K562 (cell line): ENCODE results near the gene UAP1. TPM values are rescaled to one million over a fixed set of nuclear protein-coding genes. Genes with fewer than 3 reads are reported as not detected.

Source experiments
- CBX1 ChIP-seq: sonication (generic); IDR thresholded peaks from 2 replicates; pipeline ENCODE4 v1.6.1; 2016; ENCODE audit warnings: antibody characterized with exemption, low read depth, mild to moderate bottlenecking
- CEBPB ChIP-seq: fragments of 450-650 bp; IDR thresholded peaks from 2 replicates; pipeline ENCODE4 v1.6.1; 2016; ENCODE audit warnings: missing genetic modification characterization, missing compliant biosample characterization
- DMBX1 ChIP-seq: fragments of 250-450 bp; sonication (Bioruptor Pico); IDR thresholded peaks from 2 replicates; pipeline ENCODE4 v1.8.0; 2022; ENCODE audit warnings: inconsistent platforms, mild to moderate bottlenecking, moderate library complexity, borderline replicate concordance
- DPF2 ChIP-seq: fragments of 450-650 bp; IDR thresholded peaks from 2 replicates; pipeline ENCODE4 v1.6.1; 2016
- FOXA3 ChIP-seq, 2 experiments: fragments of 450-650 bp in 1 of 2; sonication (generic) in 1 of 2; formaldehyde crosslinking; IDR thresholded peaks in 1 of 2; conservative IDR thresholded peaks in 1 of 2; 2 replicates each; pipeline versions ENCODE4 v1.4.0 to v1.8.0; 2020 to 2022; ENCODE audit warnings: mild to moderate bottlenecking in 2 of 2, missing genetic modification reagents in 1 of 2
- FOXP1 ChIP-seq: sonication (generic); formaldehyde crosslinking; IDR thresholded peaks from 2 replicates; pipeline ENCODE4 v1.8.0; 2022; ENCODE audit warnings: mild to moderate bottlenecking, missing genetic modification reagents
- TOE1 ChIP-seq, 2 experiments: fragments of 450-650 bp in 1 of 2; sonication (generic) in 1 of 2; formaldehyde crosslinking in 1 of 2; IDR thresholded peaks; 2 replicates each; pipeline versions ENCODE4 v1.7.1 to v1.8.0; 2016 to 2022; ENCODE audit warnings: borderline replicate concordance in 2 of 2, mild to moderate bottlenecking in 2 of 2, antibody characterized with exemption in 1 of 2, inconsistent platforms in 1 of 2, low read depth in 1 of 2, missing genetic modification reagents in 1 of 2, moderate library complexity in 1 of 2
- TRIM24 ChIP-seq, 2 experiments: fragments of 450-650 bp; IDR thresholded peaks; 2 replicates each; pipeline ENCODE4 v1.6.1; 2016
- YY1 ChIP-seq, 3 experiments: IDR thresholded peaks; 2 replicates each; pipeline ENCODE4 v1.6.1; 2011; ENCODE audit warnings: low read length in 2 of 3, mild to moderate bottlenecking in 2 of 3, moderate library complexity in 2 of 3, borderline replicate concordance in 1 of 3, control low read depth in 1 of 3, low read depth in 1 of 3; ENCODE audit not compliant: insufficient read depth in 3 of 3, insufficient replicate concordance in 2 of 3, control insufficient read depth in 1 of 3, insufficient read length in 1 of 3; ENCODE audit errors: extremely low read depth in 1 of 3
- ZNF282 ChIP-seq: sonication (generic); formaldehyde crosslinking; IDR thresholded peaks from 2 replicates; pipeline ENCODE4 v1.8.1; 2023; ENCODE audit warnings: missing genetic modification reagents
- ZNF644 ChIP-seq: fragments of 200-800 bp; sonication (Bioruptor generic); IDR thresholded peaks from 2 replicates; pipeline ENCODE4 v1.6.1; 2016; ENCODE audit warnings: low read depth, missing genetic modification characterization, missing compliant biosample characterization
- polyA plus RNA-seq, 8 experiments: library from polyadenylated mRNA; depleted of rRNA in 4 of 8; stranded (reverse) in 5 of 8; unstranded in 3 of 8; fragments of >200 nt; fragmentation: Nextera tagmentation in 2 of 8; fragmentation: Illumina TruSeq in 1 of 8; extraction: Ambion mirVana in 2 of 8; extraction: Trizol in 1 of 8; gene quantifications; 2 replicates each; pipeline versions ENCODE4 v1.2.1 to v1.2.3, GENCODE V29; 2011 to 2014; ENCODE audit warnings: inconsistent platforms in 1 of 8, missing spikeins in 1 of 8
- total RNA-seq, 7 experiments: library from RNA; depleted of rRNA in 6 of 7; stranded (reverse); fragments of >200 nt in 6 of 7; fragmentation: Illumina TruSeq in 2 of 7; extraction: Trizol in 2 of 7; gene quantifications; 2 replicates each; pipeline versions ENCODE4 v1.2.1 to v1.2.3, GENCODE V29; 2011 to 2021; ENCODE audit warnings: low replicate concordance in 1 of 7
- TF ChIP-seq, protein P1 (sequence below): sonication (generic); formaldehyde crosslinking; IDR thresholded peaks from 2 replicates; pipeline ENCODE4 v1.8.0; 2023; ENCODE audit warnings: mild to moderate bottlenecking, missing genetic modification reagents
- TF ChIP-seq, protein P2 (sequence below): fragments of 450-650 bp; IDR thresholded peaks from 2 replicates; pipeline ENCODE4 v1.6.1; 2016; ENCODE audit warnings: mild to moderate bottlenecking
- TF ChIP-seq, protein P3 (sequence below), 2 experiments: fragments of 450-650 bp in 1 of 2; sonication (generic) in 1 of 2; formaldehyde crosslinking; conservative IDR thresholded peaks; 2 replicates each; pipeline versions ENCODE4 v1.4.0 to v1.8.1; 2020 to 2022; ENCODE audit warnings: mild to moderate bottlenecking in 1 of 2, missing genetic modification reagents in 1 of 2

Gene UAP1
- total and polyA plus RNA-seq, 9 of the 15 experiments (the other 6 are each of a cell fraction or from before 2014, with no cell fraction given), result 182 to 317 (median 213) TPM

DNA sequence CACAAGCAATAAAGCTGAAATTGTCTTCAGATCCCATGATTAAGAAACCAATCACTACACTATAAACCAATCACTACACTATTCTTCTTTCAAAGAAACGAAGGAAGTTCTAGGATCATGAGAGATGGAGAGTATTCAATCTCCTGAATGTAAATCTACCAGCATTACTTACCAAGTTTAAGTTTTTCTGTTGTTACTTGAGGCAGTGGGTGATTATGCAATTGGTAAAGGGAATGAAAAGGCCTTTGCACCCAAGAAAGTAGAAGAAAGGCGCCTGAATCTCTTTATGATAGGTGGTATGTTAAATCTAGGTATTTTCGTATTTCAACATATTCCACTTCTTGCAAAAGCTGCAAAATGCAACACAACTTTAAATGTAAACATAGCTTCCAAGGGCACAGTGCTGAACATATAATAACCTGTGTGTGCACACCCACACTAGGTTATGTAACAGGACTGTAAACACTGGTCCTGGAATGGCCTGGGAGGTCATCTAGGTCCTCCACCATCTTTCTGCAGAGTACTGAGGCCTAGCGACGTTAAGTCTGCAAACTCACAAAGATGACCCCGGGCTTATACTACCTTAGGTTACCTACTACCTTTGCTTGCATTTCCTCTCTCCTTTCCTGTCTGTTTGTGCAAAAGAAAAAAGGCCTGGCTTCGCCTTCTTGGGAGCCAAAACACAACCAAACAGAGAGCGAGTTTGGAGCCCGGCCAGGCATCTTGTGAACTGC lies 1.1 kb upstream of the UAP1 start (continued):
- TF ChIP-seq FOXP1 (CRISPR knock-in tag) (no peak), ZNF644 (tag) (0 out of 2 replicates have a peak, but pooled peaks have one; percentile 51), CBX1 (no peak), CEBPB (tag) (peak; percentile 90), DPF2 (0 out of 2 replicates have a peak, but pooled peaks have one; percentile 7), TRIM24 (IDR thresholded peaks at IDR 0.05) (0 out of 4 replicates have a peak, but pooled peaks of 1 of the 2 experiments have one; percentile 7), YY1 (IDR thresholded peaks at IDR 0.05; ENCODE audit: borderline replicate concordance in 1 of 3, control insufficient read depth in 1 of 3, extremely low read depth in 1 of 3, insufficient read depth in 3 of 3, insufficient read length in 1 of 3, insufficient replicate concordance in 2 of 3, low read depth in 1 of 3, low read length in 2 of 3) (peak in 2 of 3 experiments; percentile 3 to 58), DMBX1 (CRISPR knock-in tag) (no peak), FOXA3 (CRISPR knock-in tag; conservative IDR thresholded peaks at IDR 0.05 in 1 of 2, IDR thresholded peaks at IDR 0.05 in 1 of 2) (peak in 1 of 2 experiments; percentile 64; a peak in 1 of 4 replicates), TOE1 (IDR thresholded peaks at IDR 0.05; ENCODE audit: borderline replicate concordance) (0 out of 2 replicates have a peak, but pooled peaks have one; percentile 17), TOE1 (CRISPR knock-in tag; IDR thresholded peaks at IDR 0.05; ENCODE audit: borderline replicate concordance, low read depth) (no peak), ZNF282 (CRISPR knock-in tag) (no peak)
- TF ChIP-seq, protein P1, sequence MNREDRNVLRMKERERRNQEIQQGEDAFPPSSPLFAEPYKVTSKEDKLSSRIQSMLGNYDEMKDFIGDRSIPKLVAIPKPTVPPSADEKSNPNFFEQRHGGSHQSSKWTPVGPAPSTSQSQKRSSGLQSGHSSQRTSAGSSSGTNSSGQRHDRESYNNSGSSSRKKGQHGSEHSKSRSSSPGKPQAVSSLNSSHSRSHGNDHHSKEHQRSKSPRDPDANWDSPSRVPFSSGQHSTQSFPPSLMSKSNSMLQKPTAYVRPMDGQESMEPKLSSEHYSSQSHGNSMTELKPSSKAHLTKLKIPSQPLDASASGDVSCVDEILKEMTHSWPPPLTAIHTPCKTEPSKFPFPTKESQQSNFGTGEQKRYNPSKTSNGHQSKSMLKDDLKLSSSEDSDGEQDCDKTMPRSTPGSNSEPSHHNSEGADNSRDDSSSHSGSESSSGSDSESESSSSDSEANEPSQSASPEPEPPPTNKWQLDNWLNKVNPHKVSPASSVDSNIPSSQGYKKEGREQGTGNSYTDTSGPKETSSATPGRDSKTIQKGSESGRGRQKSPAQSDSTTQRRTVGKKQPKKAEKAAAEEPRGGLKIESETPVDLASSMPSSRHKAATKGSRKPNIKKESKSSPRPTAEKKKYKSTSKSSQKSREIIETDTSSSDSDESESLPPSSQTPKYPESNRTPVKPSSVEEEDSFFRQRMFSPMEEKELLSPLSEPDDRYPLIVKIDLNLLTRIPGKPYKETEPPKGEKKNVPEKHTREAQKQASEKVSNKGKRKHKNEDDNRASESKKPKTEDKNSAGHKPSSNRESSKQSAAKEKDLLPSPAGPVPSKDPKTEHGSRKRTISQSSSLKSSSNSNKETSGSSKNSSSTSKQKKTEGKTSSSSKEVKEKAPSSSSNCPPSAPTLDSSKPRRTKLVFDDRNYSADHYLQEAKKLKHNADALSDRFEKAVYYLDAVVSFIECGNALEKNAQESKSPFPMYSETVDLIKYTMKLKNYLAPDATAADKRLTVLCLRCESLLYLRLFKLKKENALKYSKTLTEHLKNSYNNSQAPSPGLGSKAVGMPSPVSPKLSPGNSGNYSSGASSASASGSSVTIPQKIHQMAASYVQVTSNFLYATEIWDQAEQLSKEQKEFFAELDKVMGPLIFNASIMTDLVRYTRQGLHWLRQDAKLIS (CRISPR knock-in tag), result peak; percentile 38; the same call in 1 of the 2 replicates
- TF ChIP-seq, protein P2, sequence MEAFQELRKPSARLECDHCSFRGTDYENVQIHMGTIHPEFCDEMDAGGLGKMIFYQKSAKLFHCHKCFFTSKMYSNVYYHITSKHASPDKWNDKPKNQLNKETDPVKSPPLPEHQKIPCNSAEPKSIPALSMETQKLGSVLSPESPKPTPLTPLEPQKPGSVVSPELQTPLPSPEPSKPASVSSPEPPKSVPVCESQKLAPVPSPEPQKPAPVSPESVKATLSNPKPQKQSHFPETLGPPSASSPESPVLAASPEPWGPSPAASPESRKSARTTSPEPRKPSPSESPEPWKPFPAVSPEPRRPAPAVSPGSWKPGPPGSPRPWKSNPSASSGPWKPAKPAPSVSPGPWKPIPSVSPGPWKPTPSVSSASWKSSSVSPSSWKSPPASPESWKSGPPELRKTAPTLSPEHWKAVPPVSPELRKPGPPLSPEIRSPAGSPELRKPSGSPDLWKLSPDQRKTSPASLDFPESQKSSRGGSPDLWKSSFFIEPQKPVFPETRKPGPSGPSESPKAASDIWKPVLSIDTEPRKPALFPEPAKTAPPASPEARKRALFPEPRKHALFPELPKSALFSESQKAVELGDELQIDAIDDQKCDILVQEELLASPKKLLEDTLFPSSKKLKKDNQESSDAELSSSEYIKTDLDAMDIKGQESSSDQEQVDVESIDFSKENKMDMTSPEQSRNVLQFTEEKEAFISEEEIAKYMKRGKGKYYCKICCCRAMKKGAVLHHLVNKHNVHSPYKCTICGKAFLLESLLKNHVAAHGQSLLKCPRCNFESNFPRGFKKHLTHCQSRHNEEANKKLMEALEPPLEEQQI, result peak; percentile 24; the same call in 1 of the 2 replicates
- TF ChIP-seq, protein P3, sequence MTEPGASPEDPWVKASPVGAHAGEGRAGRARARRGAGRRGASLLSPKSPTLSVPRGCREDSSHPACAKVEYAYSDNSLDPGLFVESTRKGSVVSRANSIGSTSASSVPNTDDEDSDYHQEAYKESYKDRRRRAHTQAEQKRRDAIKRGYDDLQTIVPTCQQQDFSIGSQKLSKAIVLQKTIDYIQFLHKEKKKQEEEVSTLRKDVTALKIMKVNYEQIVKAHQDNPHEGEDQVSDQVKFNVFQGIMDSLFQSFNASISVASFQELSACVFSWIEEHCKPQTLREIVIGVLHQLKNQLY (CRISPR knock-in tag; conservative IDR thresholded peaks at IDR 0.05), result 0 out of 4 replicates have a peak, but pooled peaks of 1 of the 2 experiments have one; percentile 27
